Measurements from ENCODE around the gene BEX3.
A peak's percentile ranks its signal among the peaks of the same experiment; 100 is the strongest.
"Not testable (repeated sequence)": the region's sequence is repeated elsewhere in the genome, so short reads cannot be mapped to it uniquely, and the experiment has no call there.

Gene BEX3

DNA sequence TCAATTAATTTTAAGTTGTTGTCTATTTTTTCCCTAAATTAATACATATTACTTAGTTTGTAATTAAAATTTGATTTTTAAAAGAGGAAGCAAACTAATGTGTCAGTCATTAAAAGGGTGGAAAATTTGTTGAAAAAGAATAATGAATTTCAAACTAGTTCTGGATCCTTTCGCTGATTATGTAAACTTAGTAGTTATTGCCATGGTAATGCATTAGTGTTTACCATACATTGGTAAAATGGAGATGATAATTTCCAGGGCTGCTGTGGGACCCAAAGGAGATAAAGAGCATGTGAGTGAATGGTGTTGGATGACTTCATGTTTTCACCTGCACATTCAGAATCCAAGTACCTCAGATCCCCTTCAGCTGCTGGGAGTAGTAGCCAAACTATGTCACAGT is 6.5 kb downstream of the BEX3 start:
- DNase-seq (ENCODE audit: low spot score), result no peak

DNA sequence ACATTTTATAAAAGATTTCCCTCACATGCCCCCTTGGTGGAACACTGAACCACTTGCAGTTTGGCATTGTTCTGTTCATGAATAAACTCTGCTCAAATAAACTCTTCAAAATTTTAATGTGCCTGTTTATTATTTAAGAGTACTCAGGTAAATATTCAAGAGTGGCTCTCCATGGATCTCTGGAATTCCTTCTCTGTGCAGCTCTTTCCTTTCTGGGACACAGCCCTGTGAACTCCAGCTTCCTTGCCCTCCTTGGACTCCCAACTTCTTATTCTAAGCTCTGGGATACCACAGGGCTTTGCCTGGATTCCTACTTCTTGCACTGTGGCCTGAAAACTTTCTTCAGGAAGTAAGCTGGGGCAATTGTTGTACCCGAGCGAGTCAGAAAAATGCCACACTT is 8.3 kb downstream of the BEX3 start:
- no peak for DNase-seq (ENCODE audit: low spot score)

DNA sequence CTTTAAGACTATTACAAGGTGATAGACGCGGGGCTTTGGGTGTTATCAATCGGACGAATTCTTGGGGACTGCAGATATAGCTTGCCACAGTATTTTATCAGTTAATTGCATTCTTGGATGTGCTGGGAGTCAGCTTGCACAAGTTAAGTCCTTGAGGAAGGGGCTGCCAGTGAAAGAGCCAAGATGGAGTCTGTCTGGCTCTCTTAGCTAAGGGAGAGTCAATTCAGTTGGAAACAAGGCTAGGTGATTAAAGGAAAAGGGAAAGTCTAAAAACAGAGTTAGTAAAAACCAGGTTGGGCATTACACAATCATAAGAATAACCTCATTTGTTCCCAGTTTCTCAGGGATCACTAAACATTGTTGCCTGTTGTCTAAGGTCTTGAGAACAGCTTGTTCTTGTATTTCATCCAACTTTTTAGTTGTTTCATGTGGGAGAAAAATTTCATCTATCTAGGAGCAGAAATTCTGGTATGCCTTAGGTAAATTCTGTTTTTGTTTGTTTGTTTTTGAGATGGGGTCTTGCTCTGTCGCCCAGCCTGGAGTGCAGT is 9.0 kb downstream of the BEX3 start:
- not testable (repeated sequence) for DNase-seq (ENCODE audit: low spot score)

DNA sequence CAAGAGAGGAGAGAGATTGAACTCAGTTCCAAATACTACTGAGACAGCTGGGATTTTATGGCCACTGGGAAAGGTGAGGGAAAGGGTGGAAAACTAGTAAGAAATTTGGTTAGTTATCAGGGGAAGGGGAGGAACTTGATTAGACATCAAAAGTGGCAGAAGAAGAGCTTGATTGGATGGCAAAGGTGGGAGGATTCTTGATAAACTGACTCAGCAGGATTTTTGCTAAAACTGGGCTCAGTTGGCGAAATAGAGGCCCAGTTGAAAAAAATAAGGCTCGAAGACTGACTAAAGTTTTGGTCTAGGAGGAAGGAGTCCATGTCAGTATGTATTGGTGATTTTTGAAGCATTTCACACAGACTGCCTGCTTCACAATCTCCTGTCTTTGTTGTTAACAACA is 10.0 kb downstream of the BEX3 start:
- DNase-seq (ENCODE audit: low spot score), result no peak

DNA sequence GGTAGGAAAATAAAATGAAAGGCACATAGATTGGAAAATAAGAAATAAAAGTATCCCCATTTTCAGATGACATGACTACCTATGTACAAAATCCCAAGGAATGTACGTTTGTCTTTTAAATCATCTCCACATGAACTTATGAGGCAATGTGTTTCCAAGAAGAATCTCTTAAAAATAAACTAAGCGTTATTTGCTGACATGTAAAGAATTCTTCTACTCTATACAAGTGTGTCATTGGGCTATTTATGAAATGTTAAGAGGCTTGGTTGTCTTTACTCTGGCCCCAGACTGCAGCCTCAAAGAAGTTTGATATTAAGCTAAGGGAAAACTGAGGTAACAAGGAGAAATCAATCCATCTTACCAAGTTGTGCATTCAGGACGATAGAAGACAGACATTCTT is 17.1 kb downstream of the BEX3 start:
- no peak for DNase-seq (ENCODE audit: low spot score)

DNA sequence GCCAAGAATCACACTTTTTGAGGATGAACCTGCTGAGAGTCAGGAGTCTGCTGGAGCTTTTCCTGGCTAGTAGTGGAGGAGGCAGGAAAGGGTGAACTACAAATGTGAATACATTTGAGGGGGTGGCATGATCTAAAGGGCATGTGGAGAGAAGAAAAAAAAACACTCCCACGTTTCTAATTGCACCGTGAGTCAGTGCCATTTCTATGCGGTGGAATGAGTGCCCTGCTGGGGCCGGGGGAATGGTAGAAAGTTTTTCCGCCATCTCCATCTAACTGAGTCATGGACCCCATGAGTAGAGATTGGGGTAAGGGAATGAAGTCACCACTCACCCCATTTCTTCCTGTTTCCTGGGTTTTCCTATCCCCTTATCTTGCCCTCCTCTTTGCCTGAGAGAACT is 19.8 kb downstream of the BEX3 start:
- DNase-seq (ENCODE audit: low spot score), result no peak

DNA sequence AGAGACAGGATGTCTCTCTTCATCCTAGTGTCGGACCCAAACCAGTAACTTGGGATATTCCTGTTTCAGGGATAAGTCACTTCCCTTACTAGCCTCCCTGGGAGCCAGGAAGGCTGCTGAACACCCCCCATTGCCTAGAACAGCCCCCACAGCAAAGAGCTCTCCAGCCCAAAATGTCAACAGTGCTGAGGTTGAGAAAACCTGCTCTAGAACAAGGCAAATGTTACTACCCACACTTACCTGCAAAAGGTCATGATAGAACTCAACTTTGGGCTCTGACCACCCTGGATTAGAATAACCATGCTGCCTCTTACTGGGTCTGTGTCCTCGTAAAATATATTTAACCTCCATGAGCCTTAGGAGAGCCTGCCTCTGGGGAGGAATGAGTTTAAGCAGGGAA is 20.3 kb downstream of the BEX3 start:
- DNase-seq (ENCODE audit: low spot score), result no peak

DNA sequence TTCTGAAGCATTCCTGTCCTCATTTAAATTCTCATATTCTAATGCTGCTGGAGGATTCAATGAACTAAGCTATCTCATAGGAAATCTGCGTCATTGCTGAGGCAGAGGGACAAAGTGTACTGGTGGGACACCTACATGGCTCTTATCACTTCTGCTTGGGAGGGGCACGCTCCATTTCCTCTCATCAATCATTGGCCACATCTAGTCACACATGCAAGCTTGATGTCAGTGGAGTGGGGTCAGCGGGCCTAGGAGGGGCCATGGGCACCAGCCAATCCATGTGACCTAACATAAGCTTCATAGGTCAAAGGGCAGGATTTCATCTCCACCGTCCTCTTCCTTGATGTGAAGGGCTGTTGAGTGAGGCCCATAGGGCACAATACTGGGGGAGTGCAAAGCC is 21.4 kb downstream of the BEX3 start:
- no peak for DNase-seq (ENCODE audit: low spot score)

DNA sequence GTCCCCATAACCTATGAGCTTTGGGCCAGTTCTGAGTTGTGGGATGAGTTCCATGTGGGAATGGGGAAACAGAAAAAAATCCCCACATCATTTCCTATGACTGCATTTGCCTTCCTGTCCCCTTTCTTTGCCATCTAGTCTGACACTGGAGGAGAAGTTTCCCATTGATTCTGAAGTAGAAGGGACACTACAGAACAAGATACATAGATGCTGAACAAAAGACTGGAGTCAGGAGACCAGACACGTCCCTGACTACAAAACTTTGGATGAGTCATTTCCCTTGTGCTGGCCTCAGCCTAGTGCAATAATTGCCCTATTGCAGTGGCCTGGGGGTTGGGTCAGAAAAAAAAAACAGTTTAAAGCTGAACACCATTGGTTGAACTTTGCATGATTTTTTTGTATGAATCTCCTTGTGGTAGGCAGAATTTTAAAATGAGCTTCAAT is 22.1 kb downstream of the BEX3 start:
- no peak for DNase-seq (ENCODE audit: low spot score)

DNA sequence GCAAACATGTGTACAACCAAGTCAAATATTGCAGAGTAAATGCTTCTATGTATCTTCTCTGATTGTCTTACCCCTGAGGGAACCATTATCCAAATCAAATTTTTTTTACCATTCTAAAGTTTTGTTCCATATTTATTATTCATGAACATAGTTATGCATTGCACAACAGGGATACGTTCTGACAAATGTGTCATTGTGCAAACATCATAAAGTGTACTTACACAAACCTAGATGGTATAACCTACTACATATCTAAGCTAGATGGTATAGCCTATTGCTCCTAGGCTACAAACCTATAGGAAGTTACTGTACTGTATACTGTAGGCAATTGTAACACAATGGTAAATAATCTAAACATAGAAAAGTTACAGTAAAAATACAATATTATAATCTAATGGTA is 23.4 kb downstream of the BEX3 start:
- DNase-seq (ENCODE audit: low spot score), result no peak

DNA sequence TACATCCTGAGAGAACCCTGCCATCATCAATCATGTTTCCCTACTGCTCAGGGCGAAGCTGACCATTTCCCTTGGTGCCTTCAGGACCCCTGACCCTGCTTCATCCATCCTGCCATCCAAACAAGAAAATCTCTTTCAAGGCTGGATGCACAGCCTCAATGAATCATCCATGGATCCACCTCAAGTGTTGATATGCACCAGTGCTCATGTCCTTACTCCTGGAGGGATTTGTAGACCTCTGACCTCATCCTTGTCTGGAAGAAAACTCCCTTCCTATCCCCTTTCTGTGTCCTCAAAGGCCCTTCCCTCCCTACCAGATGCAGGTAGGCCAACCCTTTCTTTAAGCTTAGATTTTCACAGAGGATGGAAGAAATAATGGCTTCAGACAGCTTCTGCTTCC is 24.6 kb downstream of the BEX3 start:
- no peak for DNase-seq (ENCODE audit: low spot score)

DNA sequence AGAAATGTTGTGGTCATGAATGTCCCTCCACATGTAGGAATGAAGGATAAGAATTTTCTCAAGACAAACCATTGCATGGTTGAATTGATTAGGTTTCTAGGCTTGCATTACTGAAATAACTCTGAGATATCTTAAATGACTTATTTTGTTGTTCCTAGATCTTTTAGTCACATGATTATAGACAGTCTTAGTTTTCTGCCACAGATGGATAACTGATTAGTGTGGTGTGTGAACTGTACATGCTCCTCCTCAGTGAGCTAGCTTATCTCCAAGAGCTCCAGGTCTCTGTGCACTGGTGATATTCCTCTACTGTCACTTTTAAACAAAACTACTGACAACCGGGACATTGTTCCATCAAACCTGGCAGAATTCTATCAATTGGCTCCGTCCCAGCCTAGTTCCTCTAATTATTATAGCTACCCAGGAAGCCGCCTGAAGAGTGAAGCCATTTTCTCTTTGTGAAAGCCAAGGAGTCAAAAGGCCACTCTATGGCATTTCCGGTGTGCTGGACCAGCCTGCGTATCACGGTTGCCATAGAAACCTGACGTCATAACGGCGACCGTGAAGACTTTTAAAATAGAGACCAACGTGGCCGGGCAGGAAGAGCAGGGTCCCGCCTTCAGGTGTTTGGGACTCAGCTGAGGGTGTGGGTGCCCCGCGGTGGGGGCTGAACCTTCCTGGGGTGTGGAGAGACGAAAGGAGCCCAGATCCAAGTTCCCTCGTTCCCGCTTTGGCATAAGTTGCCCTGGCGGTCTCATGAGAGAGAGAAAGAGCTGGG is 28.1 kb downstream of the BEX3 start:
- peak; percentile 6 for DNase-seq (ENCODE audit: low spot score)

DNA sequence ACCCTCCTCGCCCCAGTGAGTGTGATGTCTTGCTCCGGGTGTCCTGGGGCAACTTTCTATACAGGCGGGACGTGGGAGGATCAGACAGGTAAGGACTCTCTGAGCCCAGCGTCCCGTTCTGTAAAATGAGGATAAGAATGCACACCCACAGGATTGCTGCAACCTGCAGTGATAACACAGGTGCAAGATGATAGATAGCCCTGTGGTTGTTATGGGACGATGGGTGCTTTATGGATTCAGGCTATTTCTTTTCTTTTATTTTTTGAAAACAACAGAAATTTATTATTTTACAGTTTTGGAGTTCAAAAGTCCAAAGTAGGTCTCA is 28.6 kb downstream of the BEX3 start:
- DNase-seq (ENCODE audit: low spot score), result no peak

DNA sequence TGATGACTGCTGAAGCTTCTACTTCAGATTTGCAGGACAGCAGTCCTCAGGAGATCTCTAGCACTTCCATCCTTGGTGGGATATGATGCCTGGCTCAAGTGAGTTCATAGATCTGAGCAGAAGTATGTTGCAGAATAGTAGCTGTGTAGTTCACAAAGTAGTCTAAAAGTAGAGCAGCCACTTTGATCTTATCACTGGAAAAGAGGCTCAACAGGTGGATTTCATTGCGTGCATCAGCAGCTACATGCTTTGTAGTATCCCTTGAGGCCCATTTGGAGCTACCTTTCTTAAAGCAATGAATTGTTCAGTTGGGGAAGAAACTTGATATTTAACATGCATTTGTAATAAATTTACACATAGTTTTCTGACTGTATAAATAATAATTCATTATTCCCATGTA is 29.9 kb downstream of the BEX3 start:
- no peak for DNase-seq (ENCODE audit: low spot score)

DNA sequence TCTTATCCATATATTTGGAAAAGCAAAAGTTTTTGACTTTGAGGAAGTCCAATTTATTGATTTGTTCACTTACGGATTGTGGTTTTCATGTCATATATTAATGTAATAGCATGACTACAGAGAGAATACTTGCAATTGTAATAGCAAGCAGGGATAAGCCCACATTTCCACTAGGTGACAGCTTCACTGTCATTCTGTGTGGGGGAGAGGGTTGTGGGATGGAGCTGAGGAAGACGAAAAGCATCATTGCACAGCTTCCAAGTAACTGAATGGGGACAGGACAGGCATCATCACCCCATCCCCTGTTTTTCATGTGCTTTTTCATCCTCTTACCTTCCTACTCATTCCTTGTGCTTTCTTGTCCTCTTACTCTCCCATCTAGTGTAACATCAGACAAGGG is 31.4 kb downstream of the BEX3 start:
- DNase-seq (ENCODE audit: low spot score), result no peak

DNA sequence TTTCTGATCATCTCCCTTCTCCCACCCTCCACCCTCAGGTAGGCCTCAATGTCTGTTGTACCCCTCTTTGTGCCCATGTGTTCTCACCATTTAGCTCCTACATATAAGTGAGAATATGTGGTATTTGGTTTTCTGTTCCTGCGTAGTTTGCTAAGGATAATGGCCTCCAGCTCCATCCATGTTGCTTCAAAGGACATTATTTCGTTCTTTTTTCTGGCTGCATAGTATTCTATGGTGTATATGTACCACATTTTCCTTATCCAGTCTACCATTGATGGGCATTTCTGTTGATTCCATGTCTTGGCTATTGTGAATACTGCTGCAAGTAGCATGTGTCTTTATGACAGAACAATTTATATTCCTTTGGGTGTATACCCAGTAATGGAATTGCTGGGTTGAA is 35.4 kb downstream of the BEX3 start:
- not testable (repeated sequence) for DNase-seq (ENCODE audit: low spot score)

DNA sequence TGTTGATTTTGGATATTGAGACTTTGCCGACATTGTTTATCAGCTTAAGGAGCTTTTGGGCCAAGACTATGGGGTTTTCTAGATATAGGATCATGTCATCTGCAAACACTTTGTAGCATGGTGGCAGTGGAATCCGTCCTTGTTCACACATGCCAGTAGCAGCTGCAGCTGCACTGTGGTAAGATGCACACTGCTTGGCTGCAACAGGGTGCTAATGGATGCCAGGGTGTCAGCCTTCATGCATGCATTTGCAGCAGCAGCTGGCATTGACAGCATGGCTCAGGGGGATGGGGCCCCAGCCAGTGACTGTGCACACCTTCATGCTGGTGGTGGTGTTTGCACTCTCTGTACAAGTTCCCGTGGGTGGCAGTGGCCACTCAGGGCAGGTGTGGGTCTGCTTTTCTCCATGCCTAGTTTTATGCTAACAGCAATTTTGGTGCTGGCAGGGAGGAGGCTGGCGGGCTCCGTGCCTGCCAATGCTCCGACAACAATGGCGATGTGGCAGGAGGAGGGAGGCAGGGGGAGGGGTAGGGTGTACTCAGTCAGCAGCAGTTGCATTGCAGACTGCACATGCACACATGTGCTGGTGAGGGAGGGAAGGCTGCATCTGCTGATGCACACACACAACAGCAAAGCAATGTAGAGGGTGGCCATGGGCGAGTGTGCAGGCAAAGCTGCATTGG is 37.5 kb downstream of the BEX3 start:
- no peak for DNase-seq (ENCODE audit: low spot score)

DNA sequence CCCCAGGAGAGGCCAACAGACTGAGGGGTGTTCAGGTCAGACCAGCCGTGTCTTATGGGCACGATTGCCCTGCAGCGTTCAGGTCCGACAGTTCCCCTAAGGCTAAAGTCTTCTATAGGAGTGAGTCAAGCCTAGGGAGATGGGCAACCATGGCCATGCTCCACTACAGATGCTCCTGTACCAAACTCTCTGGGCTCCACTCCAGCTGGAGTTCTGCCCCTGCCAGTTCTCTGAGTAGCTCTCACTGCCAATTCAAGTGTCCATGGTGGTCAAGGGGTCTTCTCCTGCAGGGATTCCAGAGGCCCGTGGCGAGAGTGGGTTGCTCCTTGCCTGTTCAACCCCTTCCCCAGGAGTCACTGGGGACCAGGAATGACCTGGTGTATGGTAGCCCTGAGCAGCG is 38.2 kb downstream of the BEX3 start:
- no peak for DNase-seq (ENCODE audit: low spot score)

DNA sequence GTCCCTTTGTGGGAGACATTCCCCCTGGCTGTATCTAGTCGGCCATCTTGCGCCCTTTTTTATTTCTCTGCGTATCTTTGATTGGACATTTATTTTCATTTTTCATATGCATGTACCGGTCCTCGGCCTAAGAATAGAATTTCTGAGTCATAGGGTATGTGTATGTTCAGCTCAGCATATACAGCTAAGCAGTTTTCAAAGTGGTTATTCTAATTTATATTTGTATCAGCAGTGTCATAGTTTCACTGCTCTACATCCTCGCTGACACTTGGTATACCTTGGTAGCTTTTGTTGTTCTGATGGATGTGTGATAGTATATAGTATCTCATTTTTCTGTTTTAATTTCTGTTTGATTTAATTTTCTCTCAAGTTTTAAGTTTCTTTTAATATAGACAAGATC is 38.7 kb downstream of the BEX3 start:
- DNase-seq (ENCODE audit: low spot score), result no peak

DNA sequence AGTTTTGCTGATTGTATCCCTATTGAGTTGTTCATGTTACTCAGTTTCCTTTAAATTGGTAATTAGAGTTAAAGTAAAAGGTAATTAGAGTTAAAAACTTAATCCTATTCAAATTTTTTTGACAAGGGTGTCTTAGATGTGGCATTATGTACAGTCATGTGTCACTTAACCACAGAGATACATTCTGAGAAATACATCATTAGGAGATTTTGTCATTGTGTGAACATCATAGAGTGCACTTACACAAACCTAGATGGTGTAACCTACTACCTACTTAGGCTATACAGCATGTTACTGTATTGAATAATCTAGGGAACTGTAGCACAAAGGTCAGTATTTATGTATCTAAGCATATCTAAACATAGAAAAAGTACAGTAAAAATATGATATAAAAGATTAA is 39.2 kb downstream of the BEX3 start:
- no peak for DNase-seq (ENCODE audit: low spot score)

DNA sequence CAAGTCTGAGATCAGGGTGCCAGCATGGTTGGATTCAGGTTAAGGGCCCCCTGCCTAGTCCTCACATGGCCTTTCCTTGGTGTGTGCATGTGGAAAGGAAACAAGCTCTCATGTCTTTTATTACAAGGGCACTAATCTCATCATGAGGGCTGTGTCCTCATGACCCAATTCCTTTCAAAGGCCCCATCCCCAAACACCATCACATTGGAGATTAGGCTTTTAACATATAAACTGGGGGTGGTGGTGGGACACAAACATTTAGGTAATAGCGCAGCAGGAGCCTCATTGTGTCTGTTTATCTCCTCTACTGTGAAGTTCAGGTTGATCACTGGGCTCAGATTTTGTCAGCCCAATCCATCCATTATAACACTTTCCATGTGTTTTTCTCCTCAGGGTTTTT is 41.0 kb downstream of the BEX3 start:
- DNase-seq (ENCODE audit: low spot score), result no peak

DNA sequence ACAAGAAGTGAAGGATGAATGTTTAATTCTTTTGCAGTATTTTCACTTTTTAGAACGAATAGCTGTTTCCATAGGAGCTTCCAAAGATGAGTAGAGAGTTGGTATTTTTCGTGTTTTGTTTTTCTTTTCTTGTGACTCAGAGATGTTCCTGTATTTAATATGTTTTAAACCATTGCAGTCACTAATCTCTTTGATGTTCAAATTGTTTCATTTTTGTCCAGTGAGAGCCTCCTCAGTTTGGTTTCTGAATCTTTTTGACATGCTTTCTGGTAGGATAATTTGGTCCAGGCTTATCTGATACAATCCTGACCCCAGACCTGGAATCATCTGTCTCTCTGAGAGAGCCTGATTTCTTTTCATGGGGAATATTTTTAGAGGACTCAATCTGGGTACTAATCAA is 41.6 kb downstream of the BEX3 start:
- DNase-seq (ENCODE audit: low spot score), result no peak

DNA sequence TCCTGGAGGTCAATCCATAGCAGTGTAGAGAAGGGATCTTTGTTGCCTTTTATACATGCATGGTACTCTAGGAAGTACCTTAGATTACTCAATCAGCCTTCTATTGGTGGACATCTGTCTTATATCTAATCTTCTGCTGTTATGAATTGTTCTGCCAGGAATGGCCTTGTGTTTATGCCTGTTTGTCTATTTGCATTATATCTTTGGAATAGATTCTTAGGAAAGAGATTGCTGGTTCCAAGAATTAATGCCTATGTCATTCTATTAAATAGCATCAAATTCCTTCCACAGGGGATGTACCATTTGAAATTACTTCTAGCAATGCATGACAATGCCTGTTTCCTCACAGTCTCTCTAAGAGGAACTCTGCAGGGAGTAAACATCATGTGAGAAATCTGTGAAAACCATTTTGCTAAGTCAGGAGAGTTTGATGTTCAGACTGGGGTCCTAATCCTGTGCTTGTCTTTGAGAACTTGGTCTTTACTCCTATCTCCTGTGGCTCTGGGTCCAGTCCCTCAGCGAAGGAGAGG is 42.5 kb downstream of the BEX3 start:
- DNase-seq (ENCODE audit: low spot score), result no peak
